ENCODE results near the gene SEMA3C. TPM values are rescaled to one million over a fixed set of nuclear protein-coding genes. Genes with fewer than 3 reads are reported as not detected.

The SEMA3C gene
- total RNA-seq, 1 donor from 2014 or later = 90.6 TPM

GRCh38 chr7:80729591-80730320 lies 189.1 kb downstream of the SEMA3C start:
- Histone ChIP-seq H3K36me3 (no peaks in the 10 kb centered on the region), H3K4me3 (no peak overlapping the region), H3K27ac (no peak overlapping the region), H3K27me3 (no peaks in the 10 kb centered on the region), H3K4me1 (peaks cover 5% of the 10 kb centered on the region), H3K9me3 (no peaks in the 10 kb centered on the region)
- DNase-seq (ENCODE audit: extremely low spot score in 2 of 2) = no peak
- TF ChIP-seq POLR2A (IDR thresholded peaks at IDR 0.05) (no peak), CTCF (IDR thresholded peaks at IDR 0.05) (no peak), POLR2AphosphoS5 (IDR thresholded peaks at IDR 0.05; ENCODE audit: insufficient read depth in 1 of 2, low read depth in 1 of 2) (no peak)
- intact Hi-C loops (cut with DNase I) = no loop called here

- no peak for DNase-seq (ENCODE audit: extremely low spot score in 2 of 2)
- Histone ChIP-seq H3K27ac (no peak overlapping the region), H3K27me3 (no peaks in the 10 kb centered on the region), H3K9me3 (no peaks in the 10 kb centered on the region), H3K4me1 (peaks cover 26% of the 10 kb centered on the region), H3K4me3 (no peak overlapping the region), H3K36me3 (no peaks in the 10 kb centered on the region)
- intact Hi-C loops (cut with DNase I) = no loop called here
- TF ChIP-seq POLR2A (IDR thresholded peaks at IDR 0.05) (no peak), CTCF (IDR thresholded peaks at IDR 0.05) (no peak), POLR2AphosphoS5 (IDR thresholded peaks at IDR 0.05; ENCODE audit: insufficient read depth in 1 of 2, low read depth in 1 of 2) (no peak)
These were observed 192.2 kb downstream of the SEMA3C start for GRCh38 chr7:80726666-80727065.

GRCh38 chr7:80725181-80725611 lies 193.7 kb downstream of the SEMA3C start:
- H3K27ac ChIP-seq = no peak overlapping the region
- intact Hi-C loops (cut with DNase I) = no loop called here

DNA sequence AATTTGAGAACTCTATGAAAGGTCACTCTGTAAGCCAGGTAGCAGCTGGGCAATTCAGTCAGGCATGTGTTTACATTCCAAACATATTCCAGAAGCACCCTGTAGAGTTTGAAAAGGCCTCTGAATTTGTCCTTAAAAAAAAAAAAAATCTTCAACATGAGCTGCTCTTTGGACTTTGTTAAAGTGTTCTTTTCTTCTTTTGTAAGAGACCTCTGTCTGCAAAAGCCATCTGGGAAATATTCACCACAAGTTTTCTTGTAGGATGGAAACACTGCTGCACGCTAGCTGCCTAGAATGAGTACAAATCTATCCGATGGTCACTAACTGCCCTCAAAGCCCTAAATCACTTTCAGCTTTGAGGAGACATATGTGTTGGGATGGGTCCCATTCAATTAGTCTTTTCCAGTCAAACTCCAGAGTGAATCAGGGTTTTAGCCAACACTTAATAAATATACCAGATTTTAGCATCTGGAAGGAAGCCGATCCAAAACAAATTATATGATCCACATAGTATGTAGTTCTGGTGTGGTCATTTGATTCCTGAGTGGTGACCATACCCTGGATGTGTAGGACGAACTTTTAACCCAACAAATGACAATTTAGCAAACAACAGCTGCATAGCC lies 194.5 kb downstream of the SEMA3C start:
- H3K27ac ChIP-seq = peak overlapping the region; percentile 14
- intact Hi-C loops (cut with DNase I) = no loop called here
- no peak for TF ChIP-seq POLR2AphosphoS5 (IDR thresholded peaks at IDR 0.05; ENCODE audit: insufficient read depth in 1 of 2, low read depth in 1 of 2)
- TF ChIP-seq POLR2A (IDR thresholded peaks at IDR 0.05) = no peak
- TF ChIP-seq CTCF (IDR thresholded peaks at IDR 0.05) = no peak

More at GRCh38 chr7:80725181-80725611, 193.7 kb downstream of the SEMA3C start:
- no peaks in the 10 kb centered on the region for H3K9me3 ChIP-seq
- H3K36me3 ChIP-seq = no peaks in the 10 kb centered on the region
- H3K4me3 ChIP-seq = no peak overlapping the region
- no peaks in the 10 kb centered on the region for H3K27me3 ChIP-seq
- peaks cover 26% of the 10 kb centered on the region for H3K4me1 ChIP-seq
- DNase-seq (ENCODE audit: extremely low spot score in 2 of 2) = no peak
- TF ChIP-seq POLR2A (IDR thresholded peaks at IDR 0.05) (no peak), POLR2AphosphoS5 (IDR thresholded peaks at IDR 0.05; ENCODE audit: insufficient read depth in 1 of 2, low read depth in 1 of 2) (no peak), CTCF (IDR thresholded peaks at IDR 0.05) (no peak)

More for the DNA sequence above, 194.5 kb downstream of the SEMA3C start:
- no peaks in the 10 kb centered on the region for H3K9me3 ChIP-seq
- DNase-seq (ENCODE audit: extremely low spot score in 2 of 2) = no peak
- no peak overlapping the region for H3K4me3 ChIP-seq
- no peaks in the 10 kb centered on the region for H3K27me3 ChIP-seq
- no peaks in the 10 kb centered on the region for H3K36me3 ChIP-seq
- peaks cover 21% of the 10 kb centered on the region for H3K4me1 ChIP-seq
